NK-92 (cell line): Measurements from ENCODE around the gene ROMO1.

Experiments used
- DNase-seq: peaks from one replicate; lab custom pipeline; 2025; ENCODE audit not compliant: unreplicated experiment; lab: John Stamatoyannopoulos, UW

Gene ROMO1

GRCh38 chr20:35699127-35699956, at the start of gene ROMO1, which contains the start of gene NFS1:
ROMO1 (plus strand) TSS chr20:35699405; CDS start chr20:35699633, 228 bp downstream.
NFS1 (minus strand) TSS chr20:35699352; CDS start chr20:35699288, 64 bp downstream.
- DNase-seq = peak; percentile 23

- DNase-seq = no peak
Observed at GRCh38 chr20:35650632-35651031, 48.6 kb upstream of the ROMO1 start.

- DNase-seq = no peak
Observed at GRCh38 chr20:35651958-35652357, 47.2 kb upstream of the ROMO1 start.

- DNase-seq = no peak
Observed at GRCh38 chr20:35652641-35653429, 46.4 kb upstream of the ROMO1 start.

- DNase-seq = no peak
Observed at GRCh38 chr20:35653430-35653734, 45.8 kb upstream of the ROMO1 start.

- no peak for DNase-seq
Observed at GRCh38 chr20:35653893-35654292, 45.3 kb upstream of the ROMO1 start.

GRCh38 chr20:35654415-35654814, 44.8 kb upstream of the ROMO1 start:
- no peak for DNase-seq

GRCh38 chr20:35657271-35657670, 41.9 kb upstream of the ROMO1 start:
- no peak for DNase-seq

GRCh38 chr20:35660122-35660937, 38.9 kb upstream of the ROMO1 start:
- no peak for DNase-seq

GRCh38 chr20:35661053-35661452, 38.2 kb upstream of the ROMO1 start:
- no peak for DNase-seq

GRCh38 chr20:35661908-35662307, 37.3 kb upstream of the ROMO1 start:
- no peak for DNase-seq

GRCh38 chr20:35662551-35662950, 36.7 kb upstream of the ROMO1 start:
- no peak for DNase-seq

GRCh38 chr20:35663516-35664465, 35.4 kb upstream of the ROMO1 start:
- DNase-seq = peak; percentile 20

- DNase-seq = peak; percentile 59
Observed at GRCh38 chr20:35664466-35665206, 34.6 kb upstream of the ROMO1 start, which contains the start of the genes CPNE1 and RBM12. CPNE1 (minus strand) TSS chr20:35664900; CDS start chr20:35632923, 31,977 bp downstream. RBM12 (minus strand) TSS chr20:35664900; CDS start chr20:35655322, 9,578 bp downstream.

- DNase-seq = no peak
Observed at GRCh38 chr20:35665949-35666288, 33.3 kb upstream of the ROMO1 start.

GRCh38 chr20:35669221-35669620, 30.0 kb upstream of the ROMO1 start:
- DNase-seq = no peak

GRCh38 chr20:35669681-35670080, 29.5 kb upstream of the ROMO1 start:
- DNase-seq = no peak

GRCh38 chr20:35673884-35674283, 25.3 kb upstream of the ROMO1 start:
- DNase-seq = no peak

GRCh38 chr20:35674921-35675320, 24.3 kb upstream of the ROMO1 start:
- no peak for DNase-seq
